ENCODE data around the gene MMP15.

DNA sequence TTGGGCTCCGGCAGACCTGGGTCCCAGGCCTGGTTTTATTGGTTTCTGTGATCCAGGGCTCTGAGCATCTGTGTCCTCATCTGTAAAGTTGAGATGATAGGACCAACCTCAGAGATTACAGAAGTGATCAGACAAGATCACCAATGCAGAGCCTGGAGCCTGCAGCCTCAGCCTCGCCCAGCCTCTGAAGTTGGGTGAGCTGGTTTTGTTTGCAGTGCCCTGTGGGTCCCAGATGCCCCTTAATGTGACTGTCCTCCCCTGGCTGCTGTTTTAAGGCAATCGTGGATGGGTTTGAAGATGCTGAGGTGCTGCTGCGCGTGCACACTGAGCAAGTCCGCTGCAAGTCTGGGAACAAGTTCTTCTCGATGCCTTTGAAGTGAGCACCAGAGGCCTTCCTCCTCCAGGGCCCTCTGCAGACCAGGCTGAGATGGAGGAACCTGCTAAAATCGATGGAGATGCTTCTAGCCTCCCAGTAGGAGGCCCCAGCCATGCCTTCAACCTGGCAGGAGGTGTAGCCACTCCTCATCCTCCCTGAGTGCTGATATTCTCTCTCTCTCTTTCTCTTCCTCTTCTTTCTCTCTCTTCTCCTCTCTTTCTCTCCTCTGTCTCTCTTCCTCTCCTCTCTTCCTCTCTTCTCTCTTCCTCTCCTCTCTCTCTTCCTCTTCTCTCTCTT lies 5.6 kb upstream of the MMP15 start:
- TF ChIP-seq POLR2A (IDR thresholded peaks at IDR 0.05): no peak
- TF ChIP-seq, protein P1, sequence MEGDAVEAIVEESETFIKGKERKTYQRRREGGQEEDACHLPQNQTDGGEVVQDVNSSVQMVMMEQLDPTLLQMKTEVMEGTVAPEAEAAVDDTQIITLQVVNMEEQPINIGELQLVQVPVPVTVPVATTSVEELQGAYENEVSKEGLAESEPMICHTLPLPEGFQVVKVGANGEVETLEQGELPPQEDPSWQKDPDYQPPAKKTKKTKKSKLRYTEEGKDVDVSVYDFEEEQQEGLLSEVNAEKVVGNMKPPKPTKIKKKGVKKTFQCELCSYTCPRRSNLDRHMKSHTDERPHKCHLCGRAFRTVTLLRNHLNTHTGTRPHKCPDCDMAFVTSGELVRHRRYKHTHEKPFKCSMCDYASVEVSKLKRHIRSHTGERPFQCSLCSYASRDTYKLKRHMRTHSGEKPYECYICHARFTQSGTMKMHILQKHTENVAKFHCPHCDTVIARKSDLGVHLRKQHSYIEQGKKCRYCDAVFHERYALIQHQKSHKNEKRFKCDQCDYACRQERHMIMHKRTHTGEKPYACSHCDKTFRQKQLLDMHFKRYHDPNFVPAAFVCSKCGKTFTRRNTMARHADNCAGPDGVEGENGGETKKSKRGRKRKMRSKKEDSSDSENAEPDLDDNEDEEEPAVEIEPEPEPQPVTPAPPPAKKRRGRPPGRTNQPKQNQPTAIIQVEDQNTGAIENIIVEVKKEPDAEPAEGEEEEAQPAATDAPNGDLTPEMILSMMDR (IDR thresholded peaks at IDR 0.05): no peak

All from heart left ventricle (tissue), 13 donors.